ENCODE results near the gene CHMP1A.

- TF ChIP-seq POLR2A (IDR thresholded peaks at IDR 0.05; ENCODE audit: borderline replicate concordance, extremely low read depth, insufficient read depth, insufficient read length) (peak; percentile 78), CEBPB (IDR thresholded peaks at IDR 0.05; ENCODE audit: low read depth) (no peak), EZH2 (IDR thresholded peaks at IDR 0.05) (no peak), MAX (IDR thresholded peaks at IDR 0.05) (no peak), CTCF (IDR thresholded peaks at IDR 0.05 in 2 of 3, conservative IDR thresholded peaks at IDR 0.05 in 1 of 3; ENCODE audit: borderline replicate concordance in 1 of 3, insufficient read depth in 1 of 3, low read depth in 2 of 3, low read length in 2 of 3) (peak in 1 of 3 experiments; percentile 29; a peak in 2 of 6 replicates), EZH2phosphoT487 (IDR thresholded peaks at IDR 0.05; ENCODE audit: borderline replicate concordance) (no peak), ZNF274 (IDR thresholded peaks at IDR 0.05; ENCODE audit: low read depth, low read length) (no peak), ZBTB33 (IDR thresholded peaks at IDR 0.05; ENCODE audit: extremely low read depth, insufficient replicate concordance, low read length) (peak; percentile 62)
These were observed 44.2 kb upstream of the CHMP1A start, which contains the start of gene SPATA2L for GRCh38 chr16:89701425-89702406.

Data from HCT116 (cell line).